Stimulated activated CD4-positive, alpha-beta T cell treated with anti-CD3 and anti-CD28 coated beads, Interleukin-1b, Interleukin-23, amount 100 ng/mL, for 24 hours (primary cell): Measurements from ENCODE around the gene OLR1.
"Not testable (repeated sequence)": the region's sequence is repeated elsewhere in the genome, so short reads cannot be mapped to it uniquely, and the experiment has no call there.

Source experiments
- DNase-seq, 4 experiments: peaks; one replicate each; pipeline ENCODE4 v3.0.0-alpha.2; 2020; ENCODE audit warnings: low read depth in 4 of 4, low spot score in 1 of 4

Gene OLR1

DNA sequence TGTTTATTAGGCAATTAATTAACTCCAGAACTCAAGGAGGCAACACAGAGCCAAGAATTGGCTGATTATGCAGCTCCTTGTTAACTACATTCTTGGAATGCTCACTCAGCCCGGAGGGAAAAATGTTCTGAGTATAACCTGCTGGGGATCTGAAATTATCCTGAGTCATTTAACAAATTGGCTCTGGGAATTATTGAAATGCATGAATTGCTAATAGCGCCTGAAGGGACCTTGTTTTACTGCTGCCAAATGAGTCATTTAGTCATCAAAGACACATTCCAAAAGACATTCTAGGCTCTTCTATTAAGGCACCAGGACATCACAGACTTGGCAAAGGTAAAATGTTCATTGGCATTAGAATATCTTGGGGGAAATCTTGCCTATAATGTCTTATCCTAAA is 19.9 kb upstream of the OLR1 start:
- no peak for DNase-seq

- peak in 2 of 4 experiments; percentile 21 to 24 for DNase-seq
Measured at GRCh38 chr12:10190558-10191388, 18.8 kb upstream of the OLR1 start.

DNA sequence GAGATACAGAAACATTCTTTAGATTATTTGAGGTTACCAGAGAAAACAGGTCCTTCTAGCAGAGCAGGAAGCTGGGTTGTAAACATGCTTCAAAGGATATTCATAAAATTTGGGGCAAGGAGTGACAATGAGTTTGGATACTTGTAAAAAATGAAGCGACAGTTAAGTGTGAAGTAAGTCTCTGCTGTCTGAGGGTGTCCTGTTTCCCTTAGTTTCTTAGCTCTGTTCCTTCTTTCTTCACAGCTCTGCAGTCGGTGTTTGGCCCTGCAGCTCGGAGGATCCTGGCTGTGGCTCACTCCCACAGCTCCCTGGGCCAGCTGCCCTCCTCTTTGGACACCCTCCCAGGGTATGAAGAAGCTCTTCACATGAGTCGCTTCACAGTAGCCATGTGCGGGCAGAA is 17.7 kb upstream of the OLR1 start:
- DNase-seq, result no peak

- DNase-seq, result not testable (repeated sequence)
Measured at GRCh38 chr12:10186958-10187357, 15.0 kb upstream of the OLR1 start.

GRCh38 chr12:10186299-10186698 is 14.4 kb upstream of the OLR1 start:
- DNase-seq, result no peak

GRCh38 chr12:10184261-10184843 is 12.4 kb upstream of the OLR1 start:
- no peak for DNase-seq

DNA sequence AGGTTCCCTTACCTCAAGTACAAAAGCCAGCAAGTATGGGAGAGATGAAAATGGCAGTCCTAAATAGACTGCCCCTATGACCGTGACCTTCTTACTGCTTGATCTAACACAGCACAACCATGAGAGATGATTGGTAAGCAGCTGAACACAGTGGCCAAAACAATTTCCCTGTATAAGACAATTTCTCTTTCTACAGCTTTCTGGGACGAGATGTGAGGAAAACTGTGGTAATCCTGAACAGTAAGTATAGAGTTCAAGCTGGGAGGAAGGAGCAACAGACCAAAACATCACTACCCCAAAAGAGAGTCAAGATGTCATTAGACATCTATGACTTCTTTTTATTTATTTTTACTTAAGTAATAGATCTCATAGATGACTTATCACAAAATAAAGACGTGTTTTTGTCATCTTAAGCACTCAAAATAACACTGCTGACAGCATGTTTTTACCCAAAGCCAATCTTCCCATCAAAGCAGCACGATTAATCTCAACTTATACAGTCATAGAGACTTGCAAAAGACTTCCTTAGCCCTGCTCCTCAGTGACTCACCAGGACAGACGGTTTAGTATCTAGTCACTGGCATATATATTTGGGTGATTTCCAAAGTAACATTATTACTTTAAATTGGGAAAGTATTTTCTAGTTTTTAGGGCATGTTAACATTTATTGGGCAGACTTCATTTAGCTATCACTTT is 10.6 kb upstream of the OLR1 start:
- no peak for DNase-seq

DNA sequence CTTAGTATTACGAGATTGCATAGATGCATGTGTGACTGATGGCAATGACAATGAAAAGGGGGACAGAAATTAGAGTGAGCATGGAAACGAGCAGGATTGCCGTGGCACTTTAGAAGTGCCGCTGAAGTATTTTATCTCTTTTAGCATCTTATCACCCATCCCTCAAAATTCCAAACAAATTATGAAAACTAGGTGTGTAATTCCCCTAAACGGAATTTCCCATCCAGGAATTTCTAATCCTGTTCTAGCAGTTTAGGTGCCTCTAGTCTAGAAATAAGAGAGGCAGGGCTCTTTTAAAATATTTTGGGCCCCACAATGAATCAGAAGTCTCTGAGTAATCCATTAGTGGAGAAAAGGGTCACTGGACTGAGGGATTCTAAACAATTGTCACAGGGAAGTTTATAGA is 7.8 kb upstream of the OLR1 start:
- DNase-seq, result no peak

DNA sequence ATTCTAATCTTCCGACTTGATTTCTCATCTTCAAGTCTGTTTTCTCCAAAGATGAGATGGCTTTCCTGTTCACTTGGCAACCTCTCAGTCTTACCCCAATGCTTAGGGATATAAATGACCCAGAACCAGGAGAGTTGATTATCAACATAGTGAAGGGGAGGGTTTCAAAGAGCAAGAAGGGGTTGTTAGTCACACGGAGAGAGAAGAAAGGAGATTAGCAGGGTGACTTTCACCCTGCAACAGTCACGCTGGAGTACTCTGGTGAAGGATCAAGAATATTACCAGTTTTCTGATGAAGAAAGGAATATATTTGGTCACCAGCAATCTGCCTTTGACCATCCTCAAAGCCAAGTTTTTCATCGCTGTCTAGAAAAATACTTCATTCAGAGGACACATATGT is 6.9 kb upstream of the OLR1 start, which contains the start of gene TMEM52B:
TSS of gene TMEM52B (plus strand) at position 212 of the 400 bp plus-strand sequence. CDS start 543 bp downstream, outside the sequence.
- no peak for DNase-seq

DNA sequence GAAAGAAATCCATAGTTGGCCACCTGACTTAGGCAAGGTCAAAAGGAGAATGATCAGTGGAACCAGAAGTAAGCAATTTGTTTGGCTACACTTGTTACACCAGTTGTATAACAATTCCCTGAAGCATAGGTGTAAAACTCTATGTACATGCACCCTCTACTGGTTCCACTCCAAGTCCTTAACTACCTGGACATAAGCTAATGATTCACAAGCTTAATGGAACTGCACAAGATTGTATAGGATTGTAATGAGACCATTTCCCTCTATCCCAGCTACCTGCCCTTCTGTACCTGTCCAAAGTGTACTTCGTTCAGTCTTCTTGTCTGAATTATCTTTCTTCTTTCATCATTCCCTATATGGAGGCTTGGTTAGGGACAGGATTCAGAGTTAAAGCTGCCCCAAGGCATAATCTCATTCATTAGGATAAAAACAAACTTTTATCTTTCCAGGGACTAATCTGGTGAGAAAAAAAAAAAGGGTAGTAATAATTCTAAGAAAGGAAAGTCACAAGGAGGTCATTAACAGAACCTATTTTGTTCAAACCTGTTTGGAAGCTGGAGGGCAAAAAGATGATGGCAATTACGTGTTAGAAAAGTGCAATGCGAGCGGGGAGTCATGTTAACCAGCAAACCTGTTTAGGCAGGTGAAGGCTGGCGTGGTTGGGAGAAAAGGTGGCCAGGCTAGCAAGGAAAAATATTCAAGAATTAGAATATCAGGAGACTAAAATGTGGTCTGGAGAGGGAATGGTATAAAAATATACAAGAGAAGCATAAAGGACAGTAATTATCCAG is 4.1 kb upstream of the OLR1 start:
- no peak for DNase-seq

DNA sequence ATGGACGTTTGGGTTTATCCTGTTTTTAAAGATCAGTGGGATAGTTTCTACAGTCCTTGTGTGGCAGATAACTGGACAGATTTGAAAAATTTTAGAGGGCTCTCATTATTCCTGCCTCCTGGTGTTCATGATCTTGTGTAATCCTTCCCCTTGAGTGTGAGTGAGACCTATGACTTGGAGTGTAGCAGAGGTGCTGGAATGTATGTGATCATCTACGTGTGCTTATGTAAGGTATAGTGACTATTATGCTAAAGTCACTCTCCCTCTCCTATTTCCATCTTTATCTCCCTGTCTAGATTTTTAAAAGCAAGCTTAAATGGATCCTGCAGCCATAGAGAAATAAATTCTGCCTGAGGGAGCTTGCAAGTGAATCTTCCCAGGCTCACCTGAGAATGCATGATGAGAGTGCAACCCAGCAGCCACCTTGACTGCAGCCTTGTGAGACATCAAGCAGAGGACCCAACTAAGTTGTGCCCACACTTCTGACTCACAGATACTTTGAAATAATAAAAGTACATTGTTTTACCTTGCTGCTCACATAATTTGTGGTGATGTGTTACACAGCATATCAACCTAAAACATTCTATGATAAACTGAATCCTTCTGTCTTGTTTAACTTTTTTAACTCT is 3.2 kb upstream of the OLR1 start:
- no peak for DNase-seq

DNA sequence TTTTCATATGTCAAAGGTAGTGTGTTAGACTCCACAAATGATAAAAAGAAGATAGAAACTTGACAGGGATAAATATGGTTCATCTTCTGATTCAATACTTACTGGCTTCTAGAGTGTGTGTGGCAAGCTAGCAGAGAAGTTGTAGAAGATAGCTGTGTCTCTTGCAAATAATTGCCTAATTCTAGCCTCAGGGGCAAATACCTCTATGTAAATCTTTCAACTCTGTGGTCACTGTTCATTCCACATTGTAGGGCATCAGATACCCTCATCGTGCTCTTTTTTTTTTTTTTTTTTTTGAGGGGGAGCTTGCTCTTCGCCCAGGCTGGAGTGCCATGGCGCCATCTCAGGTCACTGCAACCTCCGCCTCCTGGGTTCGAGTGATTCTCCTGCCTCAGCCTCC is 1.7 kb downstream of the OLR1 start:
- DNase-seq, result no peak

- no peak for DNase-seq
Measured at GRCh38 chr12:10169104-10169503, 2.8 kb downstream of the OLR1 start.

DNA sequence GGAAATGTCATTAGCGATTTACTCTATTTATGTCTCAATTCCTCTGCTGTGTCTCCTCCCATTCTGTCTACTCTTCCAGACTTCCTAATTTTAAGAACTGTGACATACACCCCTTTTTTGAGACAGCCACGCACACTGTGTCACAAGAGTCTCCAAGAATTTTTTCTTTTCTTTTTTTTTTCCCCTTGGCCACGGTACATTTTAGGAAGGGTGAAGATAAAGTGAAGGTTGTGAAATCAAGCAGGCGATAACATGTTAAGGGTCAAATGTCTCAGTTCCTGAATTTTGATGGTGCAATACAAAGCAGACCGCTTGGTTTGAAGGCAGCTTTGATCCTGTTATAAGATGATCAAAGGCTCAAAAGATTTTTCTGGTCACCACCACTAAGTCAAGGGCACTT is 4.3 kb downstream of the OLR1 start:
- DNase-seq, result no peak

GRCh38 chr12:10165421-10165820 is 6.5 kb downstream of the OLR1 start:
- DNase-seq, result no peak

GRCh38 chr12:10163084-10163483 is 8.8 kb downstream of the OLR1 start:
- no peak for DNase-seq

DNA sequence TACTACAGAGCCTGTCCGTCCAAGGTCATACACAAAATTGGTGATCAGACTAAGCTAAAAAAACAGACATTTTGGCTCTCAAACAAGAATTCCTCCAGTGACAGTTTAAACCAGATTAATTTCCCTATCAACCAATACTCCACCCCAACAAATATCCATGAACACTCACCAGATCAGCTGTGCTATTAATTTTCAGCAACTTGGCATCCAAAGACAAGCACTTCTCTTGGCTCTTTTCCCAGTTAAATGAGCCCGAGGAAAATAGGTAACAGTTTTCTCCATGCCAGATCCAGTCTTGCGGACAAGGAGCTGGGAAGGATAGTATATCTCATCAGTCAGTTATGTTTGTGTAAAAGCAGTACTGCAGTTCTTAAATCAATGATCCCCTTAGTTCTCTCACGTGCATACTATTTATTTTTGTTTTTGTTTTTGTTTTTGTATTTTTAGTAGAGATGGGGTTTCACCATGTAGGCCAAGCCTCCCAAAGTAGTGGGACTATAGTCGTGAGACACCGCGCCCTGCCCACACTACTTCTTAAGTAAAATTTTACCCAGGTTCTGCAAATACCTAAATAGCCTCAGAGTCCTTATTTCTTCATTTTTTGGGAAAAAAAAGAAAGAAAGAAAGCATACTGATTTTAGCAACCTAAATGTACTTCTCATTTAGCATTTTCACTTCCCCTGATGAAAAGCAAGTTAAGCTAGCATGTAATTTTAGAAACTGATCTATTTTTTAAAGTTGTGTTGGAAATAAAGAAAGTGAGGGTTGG is 11.1 kb downstream of the OLR1 start:
- no peak for DNase-seq

- no peak for DNase-seq
Measured at GRCh38 chr12:10159280-10159679, 12.7 kb downstream of the OLR1 start.

- DNase-seq, result no peak
Measured at GRCh38 chr12:10158406-10158805, 13.5 kb downstream of the OLR1 start.

DNA sequence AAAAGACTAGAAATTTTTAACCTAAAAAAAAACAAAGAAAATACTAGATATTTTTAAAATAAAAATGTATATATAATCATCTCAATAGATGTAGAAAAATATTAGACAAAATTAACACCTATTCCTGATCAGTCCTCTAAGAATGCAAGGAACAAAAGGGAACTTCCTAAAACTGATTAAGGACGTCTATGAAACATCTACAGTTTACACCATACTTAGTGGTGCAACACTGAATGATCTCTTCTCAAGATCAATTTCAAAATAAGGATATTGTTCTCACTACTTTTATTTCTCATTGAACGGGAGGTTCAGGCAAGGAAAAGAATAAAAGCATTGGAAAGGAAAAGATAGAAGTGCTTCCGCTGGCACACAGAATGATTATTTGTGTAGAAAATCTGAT is 16.0 kb downstream of the OLR1 start:
- DNase-seq, result no peak
